Type B pancreatic cell (in vitro differentiated cells): ENCODE data around the gene HTATSF1. TPM values are rescaled to one million over a fixed set of nuclear protein-coding genes. Genes with fewer than 3 reads are reported as not detected.

ENCODE experiments used
- DNase-seq: peaks from one replicate; pipeline ENCODE4 v3.0.0; 2021; ENCODE audit warnings: mixed read lengths; ENCODE audit not compliant: unreplicated experiment; ENCODE audit errors: extremely low spot score
- H3K27ac Mint-ChIP-seq: 2 replicates; pipeline ENCODE4 v1.8.0; 2021; ENCODE audit warnings: mild to moderate bottlenecking, mixed read lengths
- H3K27me3 Mint-ChIP-seq: 2 replicates; pipeline ENCODE4 v1.8.0; 2021; ENCODE audit warnings: mixed read lengths
- H3K36me3 Mint-ChIP-seq: 2 replicates; pipeline ENCODE4 v1.8.0; 2021; ENCODE audit warnings: mixed read lengths
- H3K4me1 Mint-ChIP-seq: one replicate; pipeline ENCODE4 v1.8.0; 2021; ENCODE audit warnings: mixed read lengths; ENCODE audit not compliant: unreplicated experiment
- H3K4me3 Mint-ChIP-seq: 2 replicates; pipeline ENCODE4 v1.8.0; 2021; ENCODE audit warnings: mild to moderate bottlenecking, mixed read lengths
- H3K9me3 Mint-ChIP-seq: 2 replicates; pipeline ENCODE4 v1.8.0; 2021; ENCODE audit warnings: mixed read lengths
- total RNA-seq: library from RNA; stranded (reverse); gene quantifications from 2 replicates; pipeline ENCODE4 v1.2.1, GENCODE V29; 2021; ENCODE audit warnings: low replicate concordance
- TF ChIP-seq, protein P1 (sequence below): fragments of 200-600 bp; sonication (generic); conservative IDR thresholded peaks from 2 replicates; pipeline ENCODE4 v1.5.0; 2021; ENCODE audit warnings: antibody characterized with exemption, mild to moderate bottlenecking

HTATSF1 gene
- total RNA-seq, 1 donor from 2014 or later: 50.8 TPM

DNA sequence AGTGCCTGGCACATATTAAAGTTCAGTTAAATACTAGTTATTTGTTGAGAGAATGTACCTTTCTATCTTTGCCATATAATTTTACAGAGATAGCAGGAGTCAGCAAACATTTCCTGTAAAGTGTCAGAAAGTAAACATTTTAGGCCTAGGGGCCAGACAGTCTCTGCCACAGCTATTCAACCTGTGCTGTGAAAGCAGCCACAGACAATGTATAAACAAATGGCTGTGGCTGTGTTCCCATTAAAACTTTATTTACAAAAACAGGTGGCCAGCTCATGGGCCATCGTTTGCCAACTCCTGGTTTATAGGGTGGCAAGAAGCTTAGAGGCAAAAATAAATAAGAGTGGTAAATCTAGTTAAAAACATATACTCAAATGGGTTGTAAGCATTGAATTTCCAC, 43.6 kb upstream of the HTATSF1 start:
- DNase-seq: no peak
- TF ChIP-seq, protein P1, sequence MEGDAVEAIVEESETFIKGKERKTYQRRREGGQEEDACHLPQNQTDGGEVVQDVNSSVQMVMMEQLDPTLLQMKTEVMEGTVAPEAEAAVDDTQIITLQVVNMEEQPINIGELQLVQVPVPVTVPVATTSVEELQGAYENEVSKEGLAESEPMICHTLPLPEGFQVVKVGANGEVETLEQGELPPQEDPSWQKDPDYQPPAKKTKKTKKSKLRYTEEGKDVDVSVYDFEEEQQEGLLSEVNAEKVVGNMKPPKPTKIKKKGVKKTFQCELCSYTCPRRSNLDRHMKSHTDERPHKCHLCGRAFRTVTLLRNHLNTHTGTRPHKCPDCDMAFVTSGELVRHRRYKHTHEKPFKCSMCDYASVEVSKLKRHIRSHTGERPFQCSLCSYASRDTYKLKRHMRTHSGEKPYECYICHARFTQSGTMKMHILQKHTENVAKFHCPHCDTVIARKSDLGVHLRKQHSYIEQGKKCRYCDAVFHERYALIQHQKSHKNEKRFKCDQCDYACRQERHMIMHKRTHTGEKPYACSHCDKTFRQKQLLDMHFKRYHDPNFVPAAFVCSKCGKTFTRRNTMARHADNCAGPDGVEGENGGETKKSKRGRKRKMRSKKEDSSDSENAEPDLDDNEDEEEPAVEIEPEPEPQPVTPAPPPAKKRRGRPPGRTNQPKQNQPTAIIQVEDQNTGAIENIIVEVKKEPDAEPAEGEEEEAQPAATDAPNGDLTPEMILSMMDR: no peak
- Mint-ChIP-seq H3K36me3 (no peaks in the 10 kb centered on the region), H3K4me1 (no peaks in the 10 kb centered on the region), H3K27me3 (no peaks in the 10 kb centered on the region), H3K27ac (no peak overlapping the region), H3K9me3 (no peaks in the 10 kb centered on the region), H3K4me3 (no peak overlapping the region)

DNA sequence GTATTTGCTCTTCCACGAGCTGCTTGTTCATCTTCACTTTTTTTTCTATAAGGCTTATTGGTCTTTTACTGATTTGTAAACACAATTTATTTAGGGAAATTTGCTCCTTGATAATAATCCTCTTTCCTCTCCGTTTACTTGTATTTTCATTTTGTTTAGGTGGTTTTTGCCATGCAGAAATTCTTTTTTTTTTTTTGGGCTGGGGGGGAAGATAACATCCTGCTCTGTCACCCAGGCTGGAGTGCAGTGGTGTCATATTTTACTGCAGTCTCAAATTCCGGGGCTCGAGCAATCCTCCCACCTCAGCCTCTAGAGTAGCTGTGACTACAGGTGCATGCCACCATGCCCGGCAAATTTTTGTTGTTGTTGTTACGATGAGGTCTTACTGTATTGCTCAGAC, 41.3 kb upstream of the HTATSF1 start:
- H3K36me3 Mint-ChIP-seq: no peaks in the 10 kb centered on the region
- H3K27ac Mint-ChIP-seq: no peak overlapping the region
- H3K4me3 Mint-ChIP-seq: no peak overlapping the region
- DNase-seq: no peak
- H3K4me1 Mint-ChIP-seq: no peaks in the 10 kb centered on the region
- TF ChIP-seq, protein P1: no peak
- H3K9me3 Mint-ChIP-seq: no peaks in the 10 kb centered on the region
- no peaks in the 10 kb centered on the region for H3K27me3 Mint-ChIP-seq

DNA sequence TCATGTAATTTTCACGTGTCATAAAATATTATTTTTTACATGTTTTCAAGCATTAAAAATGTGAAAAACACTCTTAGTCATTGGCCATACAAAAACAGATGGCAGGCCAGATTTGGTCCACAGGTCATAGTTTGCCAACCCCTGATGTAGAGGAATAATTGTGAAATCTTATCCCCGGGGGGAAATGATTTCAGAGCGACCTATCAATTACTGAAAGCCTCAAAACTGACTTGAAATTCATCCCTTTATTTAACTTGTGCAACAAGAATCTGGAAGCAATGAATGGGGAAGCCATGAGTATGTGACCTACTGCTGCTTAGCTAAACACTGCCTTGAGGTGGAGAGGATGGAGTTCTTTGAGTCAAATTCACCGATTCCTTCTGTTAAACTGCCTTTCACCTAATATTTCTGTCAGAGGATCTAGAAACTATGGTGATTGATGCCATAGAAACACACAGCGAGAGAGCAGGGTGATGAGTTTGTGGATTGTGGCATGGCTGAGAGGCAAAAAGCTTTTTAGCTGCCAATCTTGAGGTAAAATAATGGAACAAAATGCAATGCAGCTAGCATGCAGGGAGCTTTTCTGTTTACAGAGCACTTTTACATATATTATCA, 40.0 kb upstream of the HTATSF1 start:
- no peaks in the 10 kb centered on the region for H3K27me3 Mint-ChIP-seq

DNA sequence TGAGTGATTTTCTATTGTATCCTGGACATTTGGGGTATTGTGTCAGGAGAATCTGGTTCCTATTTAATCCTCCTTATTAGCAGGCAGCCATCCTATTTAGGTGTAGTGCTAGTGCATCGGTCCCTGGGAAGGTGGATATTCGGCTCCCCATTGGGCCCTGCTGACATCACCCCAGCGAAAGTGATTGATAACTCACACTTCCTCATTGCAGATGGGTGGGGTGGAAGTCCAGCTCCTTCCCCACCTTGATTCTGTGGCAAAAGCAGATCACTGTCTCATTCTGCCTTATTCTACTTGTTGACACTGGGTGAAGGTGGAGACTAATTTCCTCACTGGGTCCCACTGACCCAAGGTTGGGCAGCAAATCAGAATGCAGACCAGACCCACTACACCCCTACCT, 32.8 kb upstream of the HTATSF1 start:
- DNase-seq: no peak
- Mint-ChIP-seq H3K4me1 (no peaks in the 10 kb centered on the region), H3K27me3 (no peaks in the 10 kb centered on the region), H3K36me3 (no peaks in the 10 kb centered on the region), H3K4me3 (no peak overlapping the region), H3K9me3 (no peaks in the 10 kb centered on the region), H3K27ac (no peak overlapping the region)
- TF ChIP-seq, protein P1: no peak

More for the DNA sequence above, 40.0 kb upstream of the HTATSF1 start:
- no peak for DNase-seq
- H3K27ac Mint-ChIP-seq: no peak overlapping the region
- TF ChIP-seq, protein P1: no peak
- no peaks in the 10 kb centered on the region for H3K4me1 Mint-ChIP-seq
- no peaks in the 10 kb centered on the region for H3K36me3 Mint-ChIP-seq
- no peak overlapping the region for H3K4me3 Mint-ChIP-seq
- H3K9me3 Mint-ChIP-seq: no peaks in the 10 kb centered on the region

DNA sequence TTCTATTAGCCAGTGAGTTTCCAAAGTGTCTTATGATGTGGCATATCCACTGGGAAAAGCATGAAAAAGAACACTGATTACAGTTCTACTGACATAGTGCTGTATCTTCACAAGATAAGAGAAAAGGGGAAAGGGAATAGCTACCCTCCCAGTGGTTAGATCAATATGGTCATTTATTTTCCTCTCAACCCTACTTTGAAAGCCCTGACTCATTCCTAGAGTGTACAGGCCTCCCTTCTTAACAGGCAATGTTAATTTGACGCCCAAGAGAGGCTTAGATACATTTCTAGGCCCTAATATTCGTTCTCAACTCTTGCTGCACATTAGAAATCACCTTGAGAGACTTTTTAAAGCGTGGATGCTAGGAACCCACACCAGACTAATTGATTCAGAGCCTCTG, 30.1 kb upstream of the HTATSF1 start:
- H3K27ac Mint-ChIP-seq: no peak overlapping the region
- H3K4me3 Mint-ChIP-seq: no peak overlapping the region
- no peak for DNase-seq
- H3K4me1 Mint-ChIP-seq: no peaks in the 10 kb centered on the region
- no peaks in the 10 kb centered on the region for H3K27me3 Mint-ChIP-seq
- TF ChIP-seq, protein P1: no peak
- no peaks in the 10 kb centered on the region for H3K36me3 Mint-ChIP-seq
- H3K9me3 Mint-ChIP-seq: no peaks in the 10 kb centered on the region
